Prostate gland (tissue), 2 donors: ENCODE data around the gene PPAN. TPM values are rescaled to one million over a fixed set of nuclear protein-coding genes. Genes with fewer than 3 reads are reported as not detected.
A peak's percentile ranks its signal among the peaks of the same experiment; 100 is the strongest.

ENCODE experiments used
- DNase-seq: peaks from one replicate; pipeline ENCODE4 v3.0.0-alpha.2; 2019; ENCODE audit warnings: low spot score
- H3K27ac ChIP-seq, 2 donors: fragments of 200-600 bp; sonication (generic); 2 replicates each; pipeline ENCODE4 v1.5.1; 2017 to 2019
- H3K27me3 ChIP-seq: fragments of 200-600 bp; sonication (generic); replicated peaks from 2 replicates; pipeline ENCODE4 v1.5.1; 2019; ENCODE audit not compliant: insufficient read depth
- H3K36me3 ChIP-seq, 2 donors: fragments of 200-600 bp; sonication (generic); 1 replicate in 1 of 2; 2 replicates in 1 of 2; pipeline versions ENCODE4 v1.5.1 to v1.8.1; 2017 to 2019
- H3K4me1 ChIP-seq: fragments of 200-600 bp; sonication (generic); replicated peaks from 2 replicates; pipeline ENCODE4 v1.5.1; 2019
- H3K4me3 ChIP-seq, 2 donors: fragments of 200-600 bp; sonication (generic); 2 replicates each; pipeline ENCODE4 v1.5.1; 2017 to 2019
- H3K9me3 ChIP-seq: fragments of 200-600 bp; sonication (generic); 2 replicates; pipeline ENCODE4 v1.5.1; 2017
- POLR2A ChIP-seq: fragments of 450-650 bp; IDR thresholded peaks from one replicate; pipeline ENCODE4 v1.6.1; 2016; ENCODE audit warnings: antibody characterized with exemption, mild to moderate bottlenecking
- POLR2AphosphoS5 ChIP-seq: sonication (generic); formaldehyde crosslinking; IDR thresholded peaks from one replicate; pipeline ENCODE4 v1.6.1; 2017; ENCODE audit warnings: antibody characterized with exemption
- WGBS: methylation state at CpG from one replicate; pipeline ENCODE4 v1.1.5; 2018; 5-methylcytosine and 5-hydroxymethylcytosine counted together
- intact Hi-C: fragments of 100-400 bp; cut with DNase I; formaldehyde crosslinking; loops from one replicate; pipeline ENCODE4 v1.14.2; 2022
- total RNA-seq, 2 donors: library from RNA; depleted of rRNA; stranded (reverse); fragments of >200 nt; gene quantifications; one replicate each; pipeline ENCODE4 v1.1.0, GENCODE V29; 2016
- TF ChIP-seq, protein P1 (sequence below), 4 experiments: fragments of 200-600 bp in 2 of 4; fragments of 450-650 bp in 2 of 4; sonication (generic) in 2 of 4; IDR thresholded peaks; 1 replicate in 3 of 4; 2 replicates in 1 of 4; pipeline ENCODE4 v1.5.1; 2016 to 2019; ENCODE audit warnings: antibody characterized with exemption in 4 of 4, mild to moderate bottlenecking in 2 of 4, moderate library complexity in 2 of 4

Gene PPAN
- total RNA-seq, 2 donors from 2014 or later, result 27.6 to 47.2 TPM

GRCh38 chr19:10120538-10121189 lies 14.5 kb downstream of the PPAN start:
- Histone ChIP-seq H3K9me3 (no peaks in the 10 kb centered on the region), H3K4me3 (no peak overlapping the region), H3K27me3 (no peaks in the 10 kb centered on the region), H3K4me1 (peaks cover 7% of the 10 kb centered on the region), H3K36me3 (peaks cover 4 to 21% of the 10 kb centered on the region in 2 donors), H3K27ac (peak overlapping the region in 1 of 2 donors; percentile 55)
- 51% methylated on average over 9 of the region's 9 CpGs for WGBS
- intact Hi-C loops, result no loop called here
- no peak for DNase-seq
- TF ChIP-seq POLR2AphosphoS5, result no peak
- TF ChIP-seq, protein P1, sequence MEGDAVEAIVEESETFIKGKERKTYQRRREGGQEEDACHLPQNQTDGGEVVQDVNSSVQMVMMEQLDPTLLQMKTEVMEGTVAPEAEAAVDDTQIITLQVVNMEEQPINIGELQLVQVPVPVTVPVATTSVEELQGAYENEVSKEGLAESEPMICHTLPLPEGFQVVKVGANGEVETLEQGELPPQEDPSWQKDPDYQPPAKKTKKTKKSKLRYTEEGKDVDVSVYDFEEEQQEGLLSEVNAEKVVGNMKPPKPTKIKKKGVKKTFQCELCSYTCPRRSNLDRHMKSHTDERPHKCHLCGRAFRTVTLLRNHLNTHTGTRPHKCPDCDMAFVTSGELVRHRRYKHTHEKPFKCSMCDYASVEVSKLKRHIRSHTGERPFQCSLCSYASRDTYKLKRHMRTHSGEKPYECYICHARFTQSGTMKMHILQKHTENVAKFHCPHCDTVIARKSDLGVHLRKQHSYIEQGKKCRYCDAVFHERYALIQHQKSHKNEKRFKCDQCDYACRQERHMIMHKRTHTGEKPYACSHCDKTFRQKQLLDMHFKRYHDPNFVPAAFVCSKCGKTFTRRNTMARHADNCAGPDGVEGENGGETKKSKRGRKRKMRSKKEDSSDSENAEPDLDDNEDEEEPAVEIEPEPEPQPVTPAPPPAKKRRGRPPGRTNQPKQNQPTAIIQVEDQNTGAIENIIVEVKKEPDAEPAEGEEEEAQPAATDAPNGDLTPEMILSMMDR (IDR thresholded peaks at IDR 0.05), result no peak
- TF ChIP-seq POLR2A, result no peak

DNA sequence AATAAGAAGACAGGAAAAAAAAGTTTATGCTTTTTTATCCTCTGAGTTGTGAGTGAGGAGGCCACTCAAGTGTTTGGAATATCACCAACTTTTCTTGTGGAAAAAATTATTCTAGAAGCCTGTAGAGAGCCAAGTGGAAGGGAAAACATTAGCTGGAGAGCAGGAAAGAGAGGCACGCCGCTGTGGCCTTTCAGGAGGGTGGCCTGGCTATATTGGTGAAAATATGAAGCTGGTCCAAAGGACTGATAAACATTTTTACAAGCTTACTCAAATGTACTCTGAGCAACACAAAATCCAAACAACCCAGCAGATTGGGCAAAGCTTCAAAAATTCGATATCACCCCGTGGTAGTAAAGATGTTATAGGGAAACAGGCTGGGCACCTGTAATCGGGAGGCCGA lies 15.9 kb downstream of the PPAN start:
- Histone ChIP-seq H3K27ac (peak overlapping the region; percentile 47 to 55), H3K4me3 (no peak overlapping the region), H3K9me3 (no peaks in the 10 kb centered on the region), H3K36me3 (peaks cover 0 to 8% of the 10 kb centered on the region in 2 donors), H3K27me3 (no peaks in the 10 kb centered on the region), H3K4me1 (peaks cover 7% of the 10 kb centered on the region)
- TF ChIP-seq, protein P1 (IDR thresholded peaks at IDR 0.05), result no peak
- TF ChIP-seq POLR2AphosphoS5, result peak; percentile 31
- 25% methylated on average over 6 of the region's 6 CpGs for WGBS
- no peak for DNase-seq
- intact Hi-C loops, result no loop called here

DNA sequence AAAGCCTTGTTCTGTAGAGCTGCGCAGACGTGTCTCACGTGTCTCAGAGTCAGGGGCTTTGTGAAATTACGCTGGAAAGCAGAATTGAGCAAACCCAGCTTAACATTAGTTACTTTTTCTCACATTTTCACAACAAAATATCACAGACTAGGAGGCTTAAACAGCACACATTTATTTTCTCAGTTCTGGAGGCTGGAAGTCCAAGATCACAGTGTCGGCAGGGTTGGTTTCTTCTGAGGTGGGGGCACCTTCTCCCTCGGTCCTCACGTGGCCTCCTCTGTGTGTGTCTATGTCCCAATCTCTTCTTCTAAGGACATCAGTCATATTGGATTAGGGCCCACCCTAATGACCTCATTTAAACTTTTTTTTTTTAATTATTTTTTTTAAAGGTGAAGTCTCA lies 18.3 kb downstream of the PPAN start:
- no peaks in the 10 kb centered on the region for H3K4me1 ChIP-seq
- intact Hi-C loops, result no loop called here
- 95% methylated on average over 7 of the region's 7 CpGs for whole genome bisulfite sequencing
- no peak overlapping the region for H3K27ac ChIP-seq
- TF ChIP-seq POLR2AphosphoS5 (no peak), POLR2A (no peak)
- TF ChIP-seq, protein P1 (IDR thresholded peaks at IDR 0.05), result no peak
- H3K36me3 ChIP-seq, result no peaks in the 10 kb centered on the region
- no peak overlapping the region for H3K4me3 ChIP-seq
- H3K27me3 ChIP-seq, result no peaks in the 10 kb centered on the region
- no peak for DNase-seq
- no peaks in the 10 kb centered on the region for H3K9me3 ChIP-seq

- no peaks in the 10 kb centered on the region for H3K27me3 ChIP-seq
- no peak for DNase-seq
- H3K27ac ChIP-seq, result no peak overlapping the region
- H3K36me3 ChIP-seq, result no peaks in the 10 kb centered on the region
- TF ChIP-seq POLR2AphosphoS5 (no peak), POLR2A (no peak)
- TF ChIP-seq, protein P1 (IDR thresholded peaks at IDR 0.05), result no peak
- 87% methylated on average over 4 of the region's 4 CpGs for WGBS
- no peak overlapping the region for H3K4me3 ChIP-seq
- H3K4me1 ChIP-seq, result no peaks in the 10 kb centered on the region
- H3K9me3 ChIP-seq, result no peaks in the 10 kb centered on the region
- intact Hi-C loops, result no loop called here
Measured at GRCh38 chr19:10126213-10126639, 20.1 kb downstream of the PPAN start.

DNA sequence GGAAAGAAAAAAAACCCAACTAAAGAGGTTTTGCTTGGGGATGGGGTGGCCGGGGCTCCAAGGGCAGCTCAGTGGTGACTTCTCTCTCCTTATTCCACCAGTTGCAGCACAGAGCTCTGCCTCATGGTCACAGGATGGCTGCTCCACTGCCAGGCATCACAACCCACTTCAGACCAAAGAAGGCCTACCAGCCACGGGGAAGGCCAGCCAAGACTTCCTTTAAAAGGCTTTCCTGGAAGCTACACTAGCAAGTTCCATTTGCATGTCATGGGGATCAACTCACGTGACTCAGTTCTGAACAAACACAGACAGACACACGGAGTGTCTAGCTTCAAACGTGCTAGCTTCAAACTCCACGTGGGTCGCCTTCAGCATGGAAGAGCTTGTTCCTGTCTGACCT lies 26.7 kb downstream of the PPAN start:
- H3K27ac ChIP-seq, result no peak overlapping the region
- no peaks in the 10 kb centered on the region for H3K27me3 ChIP-seq
- WGBS, result 96% methylated on average over 7 of the region's 7 CpGs
- no peaks in the 10 kb centered on the region for H3K9me3 ChIP-seq
- intact Hi-C loops, result no loop called here
- TF ChIP-seq POLR2AphosphoS5 (no peak), POLR2A (no peak)
- TF ChIP-seq, protein P1 (IDR thresholded peaks at IDR 0.05), result no peak
- H3K4me3 ChIP-seq, result no peak overlapping the region
- peaks cover 9 to 10% of the 10 kb centered on the region in 2 donors for H3K36me3 ChIP-seq
- H3K4me1 ChIP-seq, result no peaks in the 10 kb centered on the region
- DNase-seq, result no peak
